GM19397 (cell line): ENCODE data around the gene TM4SF1.

Source experiments
- ATAC-seq: cut with Tn5 transposase; IDR thresholded peaks from one replicate; pipeline ENCODE4 v1.9.1; 2021; ENCODE audit warnings: mild to moderate bottlenecking, moderate library complexity; ENCODE audit not compliant: unreplicated experiment

TM4SF1 gene

DNA sequence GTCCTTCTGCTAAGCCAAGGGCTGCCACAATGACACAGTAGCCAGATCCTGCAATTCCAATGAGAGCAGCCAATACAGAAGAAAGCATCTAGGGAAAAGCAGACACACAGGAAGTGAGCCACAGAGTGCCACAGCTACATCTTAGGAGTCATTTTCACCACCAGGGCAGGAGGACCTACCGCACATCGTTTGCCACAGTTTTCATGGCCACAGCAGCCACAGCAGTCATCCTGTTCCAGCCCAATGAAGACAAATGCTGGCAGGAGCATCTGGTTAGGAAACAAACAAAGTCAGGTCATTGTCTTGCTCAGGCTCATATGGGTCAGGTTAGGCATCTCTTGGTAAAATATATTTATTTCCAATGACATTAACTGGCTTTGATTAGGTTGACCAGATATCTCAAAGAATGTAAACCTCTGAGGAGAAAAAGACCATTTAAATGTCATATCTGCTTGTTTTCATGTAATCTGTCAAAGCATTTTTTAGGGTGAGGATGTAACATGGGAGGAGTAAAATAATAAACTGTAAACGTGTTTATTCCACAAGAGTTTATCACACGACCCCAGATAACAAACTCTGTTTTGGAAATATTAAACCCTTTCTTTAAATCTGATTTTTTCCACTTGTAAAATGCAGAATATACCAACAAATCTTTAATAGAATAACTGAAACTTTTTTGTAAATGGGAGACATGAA lies 1.8 kb downstream of the TM4SF1 start:
- no peak for ATAC-seq

GRCh38 chr3:149374793-149375500 lies 2.5 kb downstream of the TM4SF1 start:
- ATAC-seq = no peak

GRCh38 chr3:149374391-149374790 lies 3.1 kb downstream of the TM4SF1 start:
- ATAC-seq = no peak

- no peak for ATAC-seq
These were observed 4.0 kb downstream of the TM4SF1 start for GRCh38 chr3:149373235-149374125.

DNA sequence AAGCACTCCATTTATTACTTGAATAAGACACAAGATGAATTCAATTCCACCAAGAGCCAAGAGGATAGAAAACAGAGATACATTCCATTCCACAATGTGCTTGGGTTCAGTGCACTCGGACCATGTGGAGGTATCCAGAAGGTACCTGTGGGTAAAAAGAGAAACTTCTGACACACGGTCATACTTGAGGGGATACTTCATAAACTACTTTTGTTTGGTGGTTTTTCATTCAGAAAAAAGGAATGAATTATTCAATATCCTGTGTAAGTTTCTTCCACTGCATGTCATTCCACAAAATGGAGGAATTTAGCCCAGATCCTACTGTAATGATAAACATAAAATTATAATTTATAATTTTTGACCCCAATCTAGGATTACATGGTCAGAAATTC lies 5.7 kb downstream of the TM4SF1 start:
- no peak for ATAC-seq

DNA sequence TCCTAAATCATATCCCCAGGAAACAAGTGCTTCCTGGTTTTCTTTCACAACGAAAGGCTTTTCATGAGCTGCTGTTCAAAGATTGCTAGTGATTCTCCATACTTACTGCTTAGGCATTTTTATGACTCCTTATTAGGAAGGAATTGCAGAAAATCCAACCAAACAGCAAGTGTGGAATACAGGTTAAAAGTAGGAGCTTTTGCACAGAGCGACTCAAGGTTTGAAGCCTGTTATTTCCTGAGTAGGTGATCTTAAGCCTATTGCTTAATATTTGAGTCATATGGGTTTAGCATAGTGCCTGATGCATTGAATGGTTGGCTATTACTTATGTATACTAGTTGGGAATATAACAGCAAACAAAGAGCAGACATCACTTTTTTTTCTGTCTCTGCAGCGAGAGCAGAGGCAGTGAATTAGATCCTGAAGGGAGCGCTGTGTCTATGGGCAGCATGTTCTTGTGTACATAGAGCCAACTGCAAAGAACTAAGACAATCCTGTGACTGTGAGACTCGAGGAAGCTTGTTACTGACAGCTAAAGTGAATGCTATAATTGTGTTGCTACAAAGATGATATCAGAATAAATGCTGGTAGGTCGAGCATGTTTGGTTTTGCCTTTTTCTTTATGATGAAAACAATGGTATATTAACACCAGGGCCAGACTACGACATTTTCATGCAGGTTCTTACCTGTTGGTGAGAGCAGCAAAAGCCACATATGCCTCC lies 6.3 kb downstream of the TM4SF1 start:
- ATAC-seq = no peak

- no peak for ATAC-seq
These were observed 7.2 kb downstream of the TM4SF1 start for GRCh38 chr3:149369991-149370866.

GRCh38 chr3:149368674-149369497 lies 8.6 kb downstream of the TM4SF1 start:
- no peak for ATAC-seq

DNA sequence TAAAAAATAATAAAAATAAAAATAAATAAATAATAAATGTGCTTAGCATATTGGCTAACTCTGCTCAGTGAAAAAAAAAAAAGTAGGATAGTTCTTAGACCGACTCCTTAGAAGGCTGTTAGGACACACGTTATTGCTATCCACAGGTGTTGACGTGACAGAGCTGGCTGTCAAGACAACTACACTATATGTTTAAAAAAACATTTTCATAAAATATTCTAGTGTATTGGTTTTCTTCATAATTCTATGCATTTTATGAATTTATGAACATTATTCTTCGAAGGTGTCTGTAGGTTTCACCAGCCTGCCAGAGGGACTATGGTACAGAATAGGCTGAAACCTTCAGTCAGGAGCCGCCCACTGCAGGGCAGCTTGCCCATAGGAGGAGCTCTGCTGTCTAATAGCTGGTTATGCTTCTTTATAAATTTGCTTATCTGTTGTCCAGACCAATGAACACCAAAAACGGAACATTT lies 9.2 kb downstream of the TM4SF1 start:
- no peak for ATAC-seq

DNA sequence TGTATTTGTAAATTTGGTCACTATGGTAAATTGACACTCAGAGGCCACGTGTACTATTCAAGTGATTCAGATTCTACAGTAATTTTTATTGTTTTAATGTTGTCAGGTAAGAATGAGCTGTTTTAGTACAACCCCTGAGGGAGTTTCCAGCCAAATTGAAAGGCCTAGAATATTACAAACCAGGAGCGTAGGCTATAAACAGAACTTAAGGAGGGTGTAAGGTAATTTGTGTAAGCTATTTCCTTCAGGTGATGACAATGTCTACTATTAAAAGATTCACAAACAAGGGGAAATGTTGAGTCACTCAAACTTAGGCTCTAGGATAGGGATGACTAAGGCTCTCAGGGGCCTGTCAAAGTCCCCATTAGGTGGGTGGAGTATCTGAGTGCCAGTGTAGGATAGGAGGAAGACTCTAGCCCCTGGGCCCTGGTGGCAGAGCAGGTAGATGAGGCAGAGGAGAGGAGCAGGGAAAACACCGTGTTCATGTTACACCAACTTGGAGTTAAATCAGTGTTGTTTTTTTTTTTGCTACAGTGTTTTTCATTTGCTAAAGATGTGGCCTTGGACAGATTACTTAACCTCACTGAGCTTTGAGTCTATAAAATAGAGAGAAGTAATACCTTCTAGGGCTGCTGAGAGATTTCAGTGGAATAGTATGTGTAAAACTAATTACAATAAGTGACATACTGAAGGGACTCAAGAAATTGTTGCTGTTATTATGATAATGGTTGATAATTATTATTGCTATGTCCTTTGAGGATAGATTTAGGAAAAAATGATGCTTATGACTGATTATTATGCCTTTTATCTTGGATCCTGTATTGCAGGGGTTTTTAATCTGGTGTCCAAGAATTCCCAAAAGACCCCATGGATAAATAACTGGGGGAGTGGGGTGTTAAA lies 10.3 kb downstream of the TM4SF1 start:
- no peak for ATAC-seq

DNA sequence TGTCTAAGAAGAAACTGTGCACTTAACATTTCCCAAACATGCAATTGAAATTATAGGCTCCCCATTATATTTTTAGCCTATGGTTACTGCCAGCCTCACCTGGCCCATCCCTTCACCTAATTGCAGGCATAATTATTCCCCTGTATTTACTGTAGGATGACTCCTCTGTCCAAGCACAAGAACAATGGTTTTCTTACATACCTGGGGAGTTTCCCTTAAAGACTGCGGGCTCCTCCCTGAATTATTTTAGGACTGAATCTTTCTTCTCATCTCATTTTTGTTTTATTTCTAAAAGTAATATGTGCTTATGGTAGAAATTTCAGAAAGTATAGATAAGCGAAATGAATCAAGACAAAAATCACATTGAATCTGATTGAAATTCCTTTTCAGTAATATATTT lies 11.4 kb downstream of the TM4SF1 start:
- ATAC-seq = no peak

DNA sequence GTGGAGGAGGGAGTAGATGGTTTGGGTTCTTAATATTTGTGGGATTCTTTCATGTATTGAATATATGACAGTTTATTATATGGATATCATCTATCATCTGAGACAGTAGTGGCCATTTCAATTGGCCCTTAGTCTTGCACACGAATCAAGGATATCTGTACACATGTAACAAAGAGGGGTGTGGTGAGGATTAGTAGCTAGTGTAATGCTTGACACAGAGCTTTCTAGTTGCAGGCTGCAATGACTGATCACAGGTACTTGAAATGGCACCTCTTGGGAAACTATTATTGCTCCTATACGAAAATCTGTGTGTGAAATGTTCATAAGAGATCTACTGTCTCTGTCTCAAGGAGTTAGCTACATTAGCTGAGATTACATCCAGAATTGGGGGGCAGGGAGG lies 12.8 kb downstream of the TM4SF1 start:
- ATAC-seq = no peak

DNA sequence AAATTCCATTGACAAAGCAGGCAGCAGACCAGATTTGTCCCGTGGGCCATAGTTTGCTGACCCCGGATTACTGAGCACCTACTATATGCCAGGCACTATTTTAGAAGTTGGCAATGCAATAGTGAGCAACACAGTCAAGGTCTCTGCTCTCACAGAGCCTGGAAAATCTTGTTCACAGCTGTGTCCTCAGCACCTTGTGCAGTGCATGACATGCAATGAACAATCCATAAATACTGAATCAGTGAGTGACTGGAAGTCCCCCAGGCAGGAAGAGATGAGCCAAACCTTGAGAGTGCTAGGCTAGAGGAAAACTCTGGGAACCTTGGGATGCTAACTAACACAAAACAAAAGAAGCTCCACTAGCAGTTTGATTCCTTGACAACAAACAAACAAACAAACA lies 14.4 kb downstream of the TM4SF1 start:
- ATAC-seq = no peak

- ATAC-seq = no peak
These were observed 15.1 kb downstream of the TM4SF1 start for GRCh38 chr3:149362366-149362765.

DNA sequence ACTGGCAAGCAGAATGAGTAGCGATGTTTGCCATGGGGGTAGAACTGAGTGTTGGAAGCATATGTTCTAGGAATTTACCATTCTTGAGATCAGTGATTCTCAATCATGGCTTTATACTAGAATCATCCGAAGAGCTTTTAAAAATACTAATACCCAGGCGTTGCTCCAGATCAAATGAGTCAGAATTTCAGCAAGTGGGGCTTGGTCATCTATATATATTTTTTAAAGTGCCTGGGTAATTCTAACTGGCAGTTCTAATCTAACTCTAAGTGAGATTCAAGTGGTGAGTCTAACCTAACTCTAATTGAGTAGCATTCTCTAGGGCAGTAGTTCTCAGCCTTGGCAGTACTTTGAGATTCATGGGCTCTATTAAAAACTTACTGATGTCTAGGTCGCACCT lies 20.8 kb downstream of the TM4SF1 start:
- ATAC-seq = no peak

DNA sequence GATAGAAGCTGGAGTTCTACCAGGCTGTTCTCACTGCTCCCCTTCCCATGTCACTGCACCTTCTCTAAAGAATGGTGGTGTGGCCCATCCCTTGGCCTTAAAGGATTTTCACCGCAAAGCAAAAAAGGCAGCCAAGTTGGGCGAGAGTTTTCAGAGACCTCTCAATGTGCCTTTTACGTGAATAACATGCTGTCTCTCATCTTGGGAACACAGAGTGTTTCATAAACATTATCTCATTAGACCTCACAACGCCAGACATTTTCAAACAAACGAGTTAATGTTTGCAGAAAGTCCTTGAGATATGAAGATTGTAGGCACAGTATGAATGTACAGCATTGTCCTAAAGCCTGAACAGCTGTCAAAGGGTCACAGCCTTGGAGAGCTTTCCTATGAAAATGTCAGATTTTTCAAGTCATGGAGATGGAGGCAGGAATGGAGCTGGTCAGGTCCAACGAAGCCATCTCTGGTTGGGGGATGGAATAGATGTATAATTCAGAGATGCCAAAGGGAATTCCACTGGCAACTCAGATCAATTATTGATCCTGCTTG lies 21.3 kb downstream of the TM4SF1 start:
- no peak for ATAC-seq

DNA sequence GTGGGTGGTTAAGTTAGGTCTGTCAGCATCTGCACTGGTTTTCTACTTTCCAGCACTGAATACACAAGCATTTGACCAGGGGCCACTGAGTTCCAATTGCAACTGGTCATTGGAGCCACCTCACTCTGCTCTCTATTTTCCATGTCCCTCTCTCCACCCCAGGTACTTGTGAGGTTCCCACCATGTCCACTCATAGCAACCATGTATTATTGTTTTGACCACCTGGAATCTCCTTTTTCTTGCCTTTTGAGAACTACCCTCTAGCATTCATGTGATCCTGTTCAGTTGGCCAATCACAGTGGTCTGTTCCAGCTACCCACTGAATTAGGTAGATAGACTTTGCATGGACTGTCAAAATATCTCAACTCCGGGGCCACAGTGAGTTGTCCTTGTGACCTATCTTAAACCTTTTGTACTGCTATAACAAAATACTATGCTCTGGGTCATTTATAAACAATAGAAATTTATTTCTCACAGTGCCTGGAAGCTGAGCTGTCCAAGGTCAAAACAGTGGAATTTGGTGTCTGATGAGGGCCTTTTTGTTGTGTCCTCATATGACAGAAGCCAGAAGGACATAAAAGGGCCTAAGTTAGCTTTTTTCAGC lies 23.8 kb downstream of the TM4SF1 start:
- ATAC-seq = no peak
